PC-9 (cell line): Measurements from ENCODE around the gene CSNK2A1. TPM values are rescaled to one million over a fixed set of nuclear protein-coding genes. Genes with fewer than 3 reads are reported as not detected.

Experiments used
- BruUV-seq: library from RNA; stranded (reverse); fragments of 400-500 nt; replicated peaks from 2 replicates; lab custom pipeline; 2021; lab: Mats Ljungman, UMichigan
- CTCF ChIA-PET: fragments of 300-600 bp; sonication (Branson Sonifier 250); formaldehyde crosslinking; loops from one replicate; lab custom pipeline; 2022; ENCODE audit warnings: antibody characterized with exemption; lab: Charles Lee
- POLR2A ChIA-PET: fragments of 300-600 bp; sonication (Branson Sonifier 250); formaldehyde crosslinking; loops from one replicate; lab custom pipeline; 2022; ENCODE audit warnings: antibody characterized with exemption; ENCODE audit not compliant: unreplicated experiment; lab: Charles Lee
- DNase-seq, 2 experiments: peaks; one replicate each; pipeline versions ENCODE4 v3.0.0 to v3.0.0-alpha.2; 2015 to 2022; ENCODE audit warnings: mixed read lengths in 1 of 2
- H2AFZ ChIP-seq: fragments of 200-600 bp; sonication (generic); 2 replicates; pipeline ENCODE4 v1.8.1; 2017; ENCODE audit warnings: antibody characterized with exemption
- H3F3A ChIP-seq: fragments of 200-600 bp; sonication (generic); 2 replicates; pipeline ENCODE4 v1.8.1; 2017; ENCODE audit warnings: antibody characterized with exemption, mild to moderate bottlenecking, low read depth; ENCODE audit not compliant: insufficient read depth
- H3K27ac ChIP-seq: fragments of 200-600 bp; sonication (generic); 2 replicates; pipeline ENCODE4 v1.6.1; 2016; ENCODE audit warnings: mixed run types
- H3K27me3 ChIP-seq: fragments of 200-600 bp; sonication (generic); 2 replicates; pipeline ENCODE4 v1.6.1; 2016; ENCODE audit warnings: low read depth, mixed run types; ENCODE audit not compliant: insufficient read depth
- H3K36me3 ChIP-seq: fragments of 200-600 bp; sonication (generic); 2 replicates; pipeline ENCODE4 v1.6.1; 2016; ENCODE audit warnings: low read depth, mixed run types
- H3K4me1 ChIP-seq: fragments of 200-600 bp; sonication (generic); replicated peaks from 2 replicates; pipeline ENCODE4 v1.6.1; 2016; ENCODE audit warnings: mixed run types; ENCODE audit not compliant: insufficient read depth
- H3K4me2 ChIP-seq: fragments of 200-600 bp; sonication (generic); 2 replicates; pipeline ENCODE4 v1.6.1; 2017; ENCODE audit warnings: mixed run types
- H3K4me3 ChIP-seq: fragments of 200-600 bp; sonication (generic); 2 replicates; pipeline ENCODE4 v1.6.1; 2016; ENCODE audit warnings: mixed run types
- H3K79me2 ChIP-seq: fragments of 200-600 bp; sonication (generic); 2 replicates; pipeline ENCODE4 v1.6.1; 2017; ENCODE audit warnings: low read depth, mixed run types
- H3K9me2 ChIP-seq: fragments of 200-600 bp; sonication (generic); 2 replicates; pipeline ENCODE4 v1.8.1; 2017; ENCODE audit warnings: mild to moderate bottlenecking; ENCODE audit not compliant: insufficient read depth
- H3K9me3 ChIP-seq: fragments of 200-600 bp; sonication (generic); 2 replicates; pipeline ENCODE4 v1.8.1; 2016; ENCODE audit warnings: low read depth; ENCODE audit not compliant: insufficient read depth
- H4K20me1 ChIP-seq: fragments of 200-600 bp; sonication (generic); 2 replicates; pipeline ENCODE4 v1.8.1; 2017; ENCODE audit not compliant: insufficient read depth
- EZH2 ChIP-seq: fragments of 200-600 bp; sonication (generic); IDR thresholded peaks from 2 replicates; pipeline ENCODE4 v1.8.0; 2017; ENCODE audit warnings: antibody characterized with exemption, low read depth
- intact Hi-C: fragments of 100-400 bp; cut with micrococcal nuclease; formaldehyde crosslinking; loops from one replicate; pipeline ENCODE4 v1.10.0; 2022; ENCODE audit not compliant: unreplicated experiment
- total RNA-seq: library from RNA; stranded (reverse); gene quantifications from 2 replicates; pipeline ENCODE4 v1.2.3, GENCODE V29; 2021
- TF ChIP-seq, protein P1 (sequence below): fragments of 200-600 bp; sonication (generic); conservative IDR thresholded peaks from 2 replicates; pipeline ENCODE4 v1.6.1; 2017; ENCODE audit warnings: mixed run types, antibody characterized with exemption, mild to moderate bottlenecking, moderate library complexity

The CSNK2A1 gene
- total RNA-seq, 1 experiment from 2014 or later = 222 TPM

DNA sequence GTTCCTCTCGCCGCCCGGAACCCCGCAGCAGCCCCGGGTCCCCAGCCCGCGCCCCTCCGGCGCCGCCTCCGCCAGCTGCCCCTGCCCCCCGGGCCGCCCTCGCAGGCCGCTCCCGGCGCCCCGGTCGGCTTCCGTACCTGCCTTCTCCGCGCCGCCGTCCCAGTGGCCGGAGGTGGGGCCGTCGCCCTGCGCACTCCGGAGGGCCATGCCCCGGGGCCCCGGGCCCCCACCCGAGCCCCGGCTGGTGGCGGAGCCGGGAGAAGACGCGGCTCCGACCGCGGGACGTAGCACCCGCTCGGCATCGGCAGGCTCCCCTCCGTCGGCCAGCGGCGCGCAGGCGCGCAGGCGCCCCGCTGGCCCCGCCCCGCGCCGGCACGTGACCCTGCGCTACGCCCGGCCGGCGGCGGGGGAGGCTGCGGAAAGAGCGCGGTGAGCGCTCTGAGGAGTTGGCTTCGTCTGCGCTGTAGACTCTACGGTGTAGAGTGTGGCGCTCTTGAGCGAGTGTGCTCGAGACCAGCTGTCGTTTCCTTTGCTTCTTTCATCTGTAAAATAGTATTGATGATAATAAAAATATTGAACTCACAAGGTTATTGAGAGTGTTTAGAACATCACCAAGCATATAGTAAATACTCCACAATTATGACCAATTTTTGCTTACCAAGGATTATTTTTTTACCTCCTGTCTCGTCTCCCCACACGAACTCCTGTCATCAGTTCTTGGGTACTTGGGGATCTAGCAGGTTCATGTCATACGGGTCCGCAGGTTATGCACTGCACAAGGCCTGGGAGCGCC is 81.2 kb downstream of the CSNK2A1 start, which contains the start of gene TBC1D20:
TSS of gene TBC1D20 (minus strand) at position 335 of the 793 bp plus-strand sequence. CDS start at position 207, 128 bp downstream.
- no TSS peak for BruUV-seq
- CTCF ChIA-PET = no interaction called here
- no peaks in the 10 kb centered on the region for H3K9me3 ChIP-seq

DNA sequence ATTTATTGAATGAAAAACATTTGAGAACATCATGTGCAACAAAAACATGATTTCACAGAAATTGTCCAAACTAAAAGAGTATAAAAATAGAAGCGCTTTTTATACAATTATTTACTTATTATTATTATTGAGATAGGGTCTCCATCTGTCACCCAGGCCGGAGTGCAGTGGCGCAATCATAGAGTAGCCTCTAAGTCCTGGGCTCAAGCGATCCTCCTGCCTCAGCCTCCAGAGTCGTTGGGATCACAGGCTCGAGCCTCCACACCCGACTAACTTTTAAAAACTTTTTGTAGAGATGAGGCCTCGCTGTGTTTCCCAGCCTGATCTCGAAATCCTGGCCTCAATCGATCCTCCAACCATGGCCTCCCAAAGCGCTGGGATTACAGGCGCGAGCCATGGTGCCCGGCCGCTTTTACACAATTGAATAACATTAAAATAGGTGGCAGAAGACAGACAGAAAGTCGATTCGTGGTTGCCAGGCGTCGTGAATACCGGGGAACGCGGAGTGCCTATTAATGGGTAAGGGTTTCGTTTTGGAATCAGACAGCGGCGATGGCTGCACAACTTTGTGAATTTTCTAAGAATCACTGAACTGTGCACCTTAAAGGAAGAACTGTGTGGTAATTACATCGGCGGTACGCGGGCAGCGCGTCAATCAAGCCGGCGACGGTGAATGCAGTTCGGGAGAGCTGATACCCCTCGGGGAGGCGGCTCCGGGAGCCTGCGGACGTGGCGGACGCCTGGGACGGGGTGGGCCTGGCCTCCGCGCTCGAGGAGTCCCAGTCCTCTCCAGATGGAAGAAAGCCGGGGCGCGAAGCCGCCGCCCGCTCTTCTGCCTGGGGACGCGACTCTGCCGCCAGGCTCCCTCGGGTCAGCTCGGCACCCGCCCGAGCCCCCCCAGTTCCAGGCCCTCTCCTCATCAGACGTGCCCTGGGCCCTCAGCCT is 82.1 kb downstream of the CSNK2A1 start:
- H3K79me2 ChIP-seq = peaks cover 53% of the 10 kb centered on the region
- no peak for TF ChIP-seq EZH2
- TF ChIP-seq, protein P1, sequence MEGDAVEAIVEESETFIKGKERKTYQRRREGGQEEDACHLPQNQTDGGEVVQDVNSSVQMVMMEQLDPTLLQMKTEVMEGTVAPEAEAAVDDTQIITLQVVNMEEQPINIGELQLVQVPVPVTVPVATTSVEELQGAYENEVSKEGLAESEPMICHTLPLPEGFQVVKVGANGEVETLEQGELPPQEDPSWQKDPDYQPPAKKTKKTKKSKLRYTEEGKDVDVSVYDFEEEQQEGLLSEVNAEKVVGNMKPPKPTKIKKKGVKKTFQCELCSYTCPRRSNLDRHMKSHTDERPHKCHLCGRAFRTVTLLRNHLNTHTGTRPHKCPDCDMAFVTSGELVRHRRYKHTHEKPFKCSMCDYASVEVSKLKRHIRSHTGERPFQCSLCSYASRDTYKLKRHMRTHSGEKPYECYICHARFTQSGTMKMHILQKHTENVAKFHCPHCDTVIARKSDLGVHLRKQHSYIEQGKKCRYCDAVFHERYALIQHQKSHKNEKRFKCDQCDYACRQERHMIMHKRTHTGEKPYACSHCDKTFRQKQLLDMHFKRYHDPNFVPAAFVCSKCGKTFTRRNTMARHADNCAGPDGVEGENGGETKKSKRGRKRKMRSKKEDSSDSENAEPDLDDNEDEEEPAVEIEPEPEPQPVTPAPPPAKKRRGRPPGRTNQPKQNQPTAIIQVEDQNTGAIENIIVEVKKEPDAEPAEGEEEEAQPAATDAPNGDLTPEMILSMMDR = no peak
- TSS peak; percentile 57 for BruUV-seq
- H3K4me3 ChIP-seq = peak overlapping the region; percentile 100
- H3K27ac ChIP-seq = peak overlapping the region; percentile 35
- no peaks in the 10 kb centered on the region for H3K27me3 ChIP-seq
- H3K9me3 ChIP-seq = no peaks in the 10 kb centered on the region
- ChIA-PET POLR2A (interaction anchor here (0.6 to 0.7 kb wide), 3 partner anchors 76 to 140 kb away, joined by 3 to 29 read pairs (median 7); no protein-coding TSS in a partner anchor), CTCF (no interaction called here)
- H4K20me1 ChIP-seq = peaks cover 30% of the 10 kb centered on the region
- peak overlapping the region; percentile 82 for H2AFZ ChIP-seq
- DNase-seq = peak in 1 of 2 experiments; percentile 46
- H3K4me1 ChIP-seq = peaks cover 21% of the 10 kb centered on the region; the same call in 1 of the 2 replicates
- intact Hi-C loops = no loop called here
- H3K4me2 ChIP-seq = peak overlapping the region; percentile 96
- no peaks in the 10 kb centered on the region for H3K36me3 ChIP-seq
- peaks cover 4% of the 10 kb centered on the region for H3F3A ChIP-seq
- H3K9me2 ChIP-seq = no peaks in the 10 kb centered on the region

More for the DNA sequence above, 81.2 kb downstream of the CSNK2A1 start, which contains the start of gene TBC1D20:
- peaks cover 30% of the 10 kb centered on the region for H4K20me1 ChIP-seq
- TF ChIP-seq EZH2 = no peak
- TF ChIP-seq, protein P1 = no peak
- POLR2A ChIA-PET = interaction anchor here (0.6 to 0.7 kb wide), 3 partner anchors 77 to 140 kb away, joined by 3 to 29 read pairs (median 7); no protein-coding TSS in a partner anchor
- H3K27ac ChIP-seq = peak within 1 kb of the TSS; percentile 35
- intact Hi-C loops = no loop called here
- H3F3A ChIP-seq = peaks cover 4% of the 10 kb centered on the region
- peak within 1 kb of the TSS; percentile 82 for H2AFZ ChIP-seq
- H3K27me3 ChIP-seq = peaks cover 4% of the 10 kb centered on the region; the same call in 1 of the 2 replicates
- peaks cover 21% of the 10 kb centered on the region; the same call in 1 of the 2 replicates for H3K4me1 ChIP-seq
- no peaks in the 10 kb centered on the region for H3K9me2 ChIP-seq
- H3K4me2 ChIP-seq = peak within 1 kb of the TSS; percentile 96
- H3K36me3 ChIP-seq = no peaks in the 10 kb centered on the region
- H3K4me3 ChIP-seq = peak within 1 kb of the TSS; percentile 100
- peaks cover 46% of the 10 kb centered on the region for H3K79me2 ChIP-seq
- peak; percentile 63 to 83 for DNase-seq

DNA sequence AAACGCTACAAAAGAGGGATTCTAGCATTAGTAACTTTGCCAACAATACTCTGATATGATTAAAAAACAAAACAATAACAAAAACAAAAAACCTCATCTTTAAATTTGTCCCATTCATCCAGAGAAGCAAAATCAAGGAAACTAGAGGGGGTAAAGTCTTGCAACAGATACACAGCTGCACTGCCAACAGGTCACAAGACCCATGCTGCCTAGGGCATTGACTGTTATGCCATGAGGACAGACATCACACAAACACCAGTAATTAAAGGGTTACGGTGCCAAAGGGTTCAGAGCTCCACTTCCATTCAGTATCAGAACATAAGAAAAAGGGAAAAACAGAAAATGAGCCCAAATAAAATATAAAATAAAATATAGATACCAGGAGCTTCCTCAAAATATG is 82.9 kb downstream of the CSNK2A1 start:
- Histone ChIP-seq H4K20me1 (peaks cover 30% of the 10 kb centered on the region), H3K9me3 (no peaks in the 10 kb centered on the region), H3K27ac (no peak overlapping the region), H3K4me2 (peak overlapping the region; percentile 96), H3K9me2 (no peaks in the 10 kb centered on the region), H3F3A (peaks cover 4% of the 10 kb centered on the region), H2AFZ (no peak overlapping the region), H3K4me3 (peak overlapping the region; percentile 100), H3K79me2 (peaks cover 60% of the 10 kb centered on the region), H3K36me3 (no peaks in the 10 kb centered on the region), H3K4me1 (peaks cover 21% of the 10 kb centered on the region; the same call in 1 of the 2 replicates), H3K27me3 (no peaks in the 10 kb centered on the region)
- BruUV-seq = no TSS peak
- ChIA-PET CTCF (no interaction called here), POLR2A (no interaction called here)
- TF ChIP-seq, protein P1 = no peak
- TF ChIP-seq EZH2 = no peak
- DNase-seq = no peak
- intact Hi-C loops = no loop called here
